ENCODE data around the gene TIGD2. TPM values are rescaled to one million over a fixed set of nuclear protein-coding genes. Genes with fewer than 3 reads are reported as not detected.
A peak's percentile ranks its signal among the peaks of the same experiment; 100 is the strongest.

The TIGD2 gene
- total and polyA plus RNA-seq, 2 donors (not counting 3 experiments of a cell fraction or from before 2014, with no cell fraction given): 1.1 to 5.0 TPM

DNA sequence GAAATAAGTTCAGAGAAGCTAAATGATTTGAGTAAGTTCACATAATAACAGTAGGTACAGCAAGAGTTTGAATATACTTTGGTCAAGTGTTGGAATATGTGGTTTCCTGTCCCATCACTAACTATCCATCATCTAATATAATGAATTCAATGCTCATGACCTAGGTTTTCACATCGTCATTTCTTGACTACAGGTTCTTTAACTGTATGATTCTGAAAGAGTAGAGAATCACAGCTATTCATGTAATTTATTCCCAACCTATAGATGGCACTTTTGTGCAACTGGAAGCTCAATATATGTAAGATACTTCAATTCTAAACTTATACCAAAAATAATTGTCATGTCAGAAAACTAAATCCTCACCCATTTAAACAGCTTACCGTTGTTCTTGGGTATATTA lies 53.1 kb downstream of the TIGD2 start:
- Histone ChIP-seq H3K4me2 (ENCODE audit: insufficient read depth, low read length) (no peak overlapping the region), H4K20me1 (replicated peaks; ENCODE audit: control insufficient read depth, extremely low read depth, insufficient read depth, low read length) (no peaks in the 10 kb centered on the region), H2AFZ (ENCODE audit: low read depth, low read length) (no peak overlapping the region), H3K36me3 (ENCODE audit: control insufficient read depth in 2 of 2, extremely low read depth in 1 of 2, insufficient read depth in 2 of 2, low read length in 2 of 2) (no peaks in the 10 kb centered on the region), H3K4me1 (ENCODE audit: control insufficient read depth, extremely low read depth, insufficient read depth, low read length) (peaks cover 18% of the 10 kb centered on the region), H3K9ac (replicated peaks; ENCODE audit: extremely low read depth, insufficient read depth, low read length) (no peak overlapping the region), H3K4me3 (replicated peaks in 1 of 3; ENCODE audit: insufficient read depth in 1 of 3, low read depth in 1 of 3, low read length in 3 of 3) (no peak overlapping the region), H3K9me3 (replicated peaks; ENCODE audit: control insufficient read depth, insufficient read depth, low read length) (no peaks in the 10 kb centered on the region), H3K9me1 (replicated peaks; ENCODE audit: control insufficient read depth, extremely low read depth, insufficient read depth, low read length) (no peaks in the 10 kb centered on the region), H3K27ac (ENCODE audit: insufficient read depth, low read depth, low read length) (no peak overlapping the region), H3K27me3 (ENCODE audit: control insufficient read depth in 2 of 2, insufficient read depth in 2 of 2, low read length in 2 of 2) (no peaks in the 10 kb centered on the region), H3K79me2 (ENCODE audit: control insufficient read depth, insufficient read depth, low read length) (no peaks in the 10 kb centered on the region)
- TF ChIP-seq, protein P1, sequence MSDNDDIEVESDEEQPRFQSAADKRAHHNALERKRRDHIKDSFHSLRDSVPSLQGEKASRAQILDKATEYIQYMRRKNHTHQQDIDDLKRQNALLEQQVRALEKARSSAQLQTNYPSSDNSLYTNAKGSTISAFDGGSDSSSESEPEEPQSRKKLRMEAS (IDR thresholded peaks at IDR 0.05; ENCODE audit: insufficient read depth, insufficient read length): no peak
- TF ChIP-seq, protein P2, sequence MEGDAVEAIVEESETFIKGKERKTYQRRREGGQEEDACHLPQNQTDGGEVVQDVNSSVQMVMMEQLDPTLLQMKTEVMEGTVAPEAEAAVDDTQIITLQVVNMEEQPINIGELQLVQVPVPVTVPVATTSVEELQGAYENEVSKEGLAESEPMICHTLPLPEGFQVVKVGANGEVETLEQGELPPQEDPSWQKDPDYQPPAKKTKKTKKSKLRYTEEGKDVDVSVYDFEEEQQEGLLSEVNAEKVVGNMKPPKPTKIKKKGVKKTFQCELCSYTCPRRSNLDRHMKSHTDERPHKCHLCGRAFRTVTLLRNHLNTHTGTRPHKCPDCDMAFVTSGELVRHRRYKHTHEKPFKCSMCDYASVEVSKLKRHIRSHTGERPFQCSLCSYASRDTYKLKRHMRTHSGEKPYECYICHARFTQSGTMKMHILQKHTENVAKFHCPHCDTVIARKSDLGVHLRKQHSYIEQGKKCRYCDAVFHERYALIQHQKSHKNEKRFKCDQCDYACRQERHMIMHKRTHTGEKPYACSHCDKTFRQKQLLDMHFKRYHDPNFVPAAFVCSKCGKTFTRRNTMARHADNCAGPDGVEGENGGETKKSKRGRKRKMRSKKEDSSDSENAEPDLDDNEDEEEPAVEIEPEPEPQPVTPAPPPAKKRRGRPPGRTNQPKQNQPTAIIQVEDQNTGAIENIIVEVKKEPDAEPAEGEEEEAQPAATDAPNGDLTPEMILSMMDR (IDR thresholded peaks at IDR 0.05; ENCODE audit: extremely low read depth in 1 of 2, insufficient read depth in 1 of 2, low read depth in 1 of 2, low read length in 2 of 2): peak in 1 of 2 donors; percentile 3
- FAIRE-seq (no peak), DNase-seq (ENCODE audit: low read depth, low spot score) (no peak)
- dilution Hi-C loops (cut with MboI; ENCODE audit: extremely low pct_ligation_motif_present, low sequenced_read_pairs) (no loop called here), intact Hi-C loops (cut with micrococcal nuclease) (no loop called here)
- POLR2A ChIA-PET: interaction anchor here (0.6 kb wide), 1 partner anchor 53 kb away, joined by 10 read pairs; no protein-coding TSS in a partner anchor
- CTCF ChIA-PET: interaction anchor here (0.7 to 2.6 kb wide), 10 partner anchors 9 to 705 kb away, joined by 3 to 16 read pairs (median 5); no protein-coding TSS in a partner anchor
- no TSS peak for BruUV-seq (replicated peaks)

Small RNAs within 50 kb of the gene (small RNA-seq; reads per million reads assigned to genes)
- not detected for gene RNU6-907P (ENCODE audit: insufficient read depth, insufficient read length, low read depth, low replicate concordance)

Other genes with a start within 250 kb of the TIGD2 start
- 9.4 and 10.5 TPM in 2 replicates for gene FAM13A, start 54.3 kb upstream of the TIGD2 start, total RNA-seq
- 2.1 and 3.3 TPM in 2 replicates for gene FAM13A, start 54.3 kb upstream of the TIGD2 start, polyA plus RNA-seq
- gene GPRIN3, start 196.3 kb downstream of the TIGD2 start, total RNA-seq: 2.2 and 2.4 TPM in 2 replicates
- 0.16 and 0.17 TPM in 2 replicates for gene GPRIN3, start 196.3 kb downstream of the TIGD2 start, polyA plus RNA-seq